ENCODE results near the gene RADX.

The RADX gene

GRCh38 chrX:106718709-106719108 is 106.9 kb downstream of the RADX start:
- H3K27me3 ChIP-seq (ENCODE audit: insufficient read depth, low read length, poor library complexity), result no peaks in the 10 kb centered on the region
- H3K79me2 ChIP-seq (ENCODE audit: insufficient read depth, low read length), result no peaks in the 10 kb centered on the region
- DNase-seq, result no peak

GRCh38 chrX:106725931-106726330 is 114.2 kb downstream of the RADX start:
- no peak overlapping the region for H3K4me2 ChIP-seq (ENCODE audit: insufficient read depth, low read length)
- H3K27ac ChIP-seq (ENCODE audit: low read length), result no peak overlapping the region
- no peak for TF ChIP-seq EZH2 (IDR thresholded peaks at IDR 0.05; ENCODE audit: borderline replicate concordance, low read depth, low read length, severe bottlenecking)
- no peak for TF ChIP-seq CTCF (IDR thresholded peaks at IDR 0.05; ENCODE audit: borderline replicate concordance, extremely low read depth, low read length, poor library complexity, severe bottlenecking)
- no peaks in the 10 kb centered on the region for H3K79me2 ChIP-seq (ENCODE audit: insufficient read depth, low read length)
- no peak overlapping the region for H2AFZ ChIP-seq (ENCODE audit: low read depth, low read length)
- H3K9ac ChIP-seq (ENCODE audit: low read depth, low read length), result no peak overlapping the region
- no peak for ATAC-seq (ENCODE audit: insufficient read depth, low read depth)
- no peaks in the 10 kb centered on the region for H3K27me3 ChIP-seq (ENCODE audit: insufficient read depth, low read length, poor library complexity)
- H3K4me3 ChIP-seq (ENCODE audit: low read depth in 1 of 2, low read length in 2 of 2), result no peak overlapping the region
- no peaks in the 10 kb centered on the region for H3K9me3 ChIP-seq (ENCODE audit: insufficient read depth, low read length, severe bottlenecking)
- no peaks in the 10 kb centered on the region for H3K36me3 ChIP-seq (ENCODE audit: insufficient read depth, low read length)
- H4K20me1 ChIP-seq (ENCODE audit: insufficient read depth, low read length), result no peaks in the 10 kb centered on the region
- H3K4me1 ChIP-seq (ENCODE audit: insufficient read depth, low read length), result no peaks in the 10 kb centered on the region
- no peak for DNase-seq

More at GRCh38 chrX:106718709-106719108, 106.9 kb downstream of the RADX start:
- ATAC-seq (ENCODE audit: insufficient read depth, low read depth), result no peak
- no peak overlapping the region for H2AFZ ChIP-seq (ENCODE audit: low read depth, low read length)
- H3K27ac ChIP-seq (ENCODE audit: low read length), result no peak overlapping the region
- no peak overlapping the region for H3K9ac ChIP-seq (ENCODE audit: low read depth, low read length)
- TF ChIP-seq EZH2 (IDR thresholded peaks at IDR 0.05; ENCODE audit: borderline replicate concordance, low read depth, low read length, severe bottlenecking) (no peak), CTCF (IDR thresholded peaks at IDR 0.05; ENCODE audit: borderline replicate concordance, extremely low read depth, low read length, poor library complexity, severe bottlenecking) (no peak)
- no peaks in the 10 kb centered on the region for H3K36me3 ChIP-seq (ENCODE audit: insufficient read depth, low read length)
- no peaks in the 10 kb centered on the region for H3K4me1 ChIP-seq (ENCODE audit: insufficient read depth, low read length)
- H3K4me2 ChIP-seq (ENCODE audit: insufficient read depth, low read length), result no peak overlapping the region
- no peak overlapping the region for H3K4me3 ChIP-seq (ENCODE audit: low read depth in 1 of 2, low read length in 2 of 2)
- H4K20me1 ChIP-seq (ENCODE audit: insufficient read depth, low read length), result no peaks in the 10 kb centered on the region
- H3K9me3 ChIP-seq (ENCODE audit: insufficient read depth, low read length, severe bottlenecking), result no peaks in the 10 kb centered on the region

DNA sequence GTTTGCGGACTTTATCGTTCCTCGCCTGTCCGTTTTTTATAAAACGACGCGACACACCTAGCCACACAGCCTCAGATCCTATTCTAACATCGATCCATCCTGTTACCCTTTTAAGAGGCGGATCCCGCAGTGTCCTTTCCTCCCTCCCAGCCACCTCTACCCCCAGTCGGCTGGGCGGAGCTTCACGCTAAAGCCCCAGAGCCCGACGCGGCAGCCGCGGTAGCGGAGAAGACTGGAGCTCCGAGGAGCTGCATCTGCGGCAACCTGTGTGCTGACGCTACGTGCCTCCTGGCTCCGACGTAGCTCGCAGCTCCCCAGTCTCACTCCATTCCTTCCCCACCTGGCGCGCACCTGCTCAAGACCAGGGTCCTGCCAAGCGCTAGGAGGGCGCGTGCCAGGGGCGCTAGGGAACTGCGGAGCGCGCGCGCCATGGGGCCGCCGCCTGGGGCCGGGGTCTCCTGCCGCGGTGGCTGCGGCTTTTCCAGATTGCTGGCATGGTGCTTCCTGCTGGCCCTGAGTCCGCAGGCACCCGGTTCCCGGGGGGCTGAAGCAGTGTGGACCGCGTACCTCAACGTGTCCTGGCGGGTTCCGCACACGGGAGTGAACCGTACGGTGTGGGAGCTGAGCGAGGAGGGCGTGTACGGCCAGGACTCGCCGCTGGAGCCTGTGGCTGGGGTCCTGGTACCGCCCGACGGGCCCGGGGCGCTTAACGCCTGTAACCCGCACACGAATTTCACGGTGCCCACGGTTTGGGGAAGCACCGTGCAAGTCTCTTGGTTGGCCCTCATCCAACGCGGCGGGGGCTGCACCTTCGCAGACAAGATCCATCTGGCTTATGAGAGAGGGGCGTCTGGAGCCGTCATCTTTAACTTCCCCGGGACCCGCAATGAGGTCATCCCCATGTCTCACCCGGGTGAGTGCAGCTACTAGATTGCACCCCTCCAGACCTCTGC is 115.0 kb downstream of the RADX start, which contains the start of gene RNF128:
Gene RNF128 (plus strand): TSS at position 217 of the 953 bp plus-strand sequence. CDS start 213 bp downstream, at position 430.
- Histone ChIP-seq H2AFZ (ENCODE audit: low read depth, low read length) (no peak within 1 kb of the TSS), H3K9me3 (ENCODE audit: insufficient read depth, low read length, severe bottlenecking) (no peaks in the 10 kb centered on the region), H4K20me1 (ENCODE audit: insufficient read depth, low read length) (no peaks in the 10 kb centered on the region), H3K27ac (ENCODE audit: low read length) (no peak within 1 kb of the TSS), H3K4me3 (ENCODE audit: low read depth in 1 of 2, low read length in 2 of 2) (no peak within 1 kb of the TSS), H3K36me3 (ENCODE audit: insufficient read depth, low read length) (no peaks in the 10 kb centered on the region), H3K79me2 (ENCODE audit: insufficient read depth, low read length) (no peaks in the 10 kb centered on the region), H3K27me3 (ENCODE audit: insufficient read depth, low read length, poor library complexity) (no peaks in the 10 kb centered on the region), H3K4me2 (ENCODE audit: insufficient read depth, low read length) (no peak within 1 kb of the TSS), H3K9ac (ENCODE audit: low read depth, low read length) (no peak within 1 kb of the TSS), H3K4me1 (ENCODE audit: insufficient read depth, low read length) (no peaks in the 10 kb centered on the region)
- no peak for DNase-seq
- no peak for ATAC-seq (ENCODE audit: insufficient read depth, low read depth)
- TF ChIP-seq EZH2 (IDR thresholded peaks at IDR 0.05; ENCODE audit: borderline replicate concordance, low read depth, low read length, severe bottlenecking), result no peak
- no peak for TF ChIP-seq CTCF (IDR thresholded peaks at IDR 0.05; ENCODE audit: borderline replicate concordance, extremely low read depth, low read length, poor library complexity, severe bottlenecking)

All from DND-41 (cell line).